Measurements from ENCODE around the gene CHRNG.

- TF ChIP-seq CTCF (IDR thresholded peaks at IDR 0.05; ENCODE audit: borderline replicate concordance, extremely low read depth, low read length, poor library complexity, severe bottlenecking) (no peak), EZH2 (IDR thresholded peaks at IDR 0.05; ENCODE audit: borderline replicate concordance, low read depth, low read length, severe bottlenecking) (no peak)
These were observed 41.0 kb upstream of the CHRNG start for GRCh38 chr2:232498452-232498851.
